IMR-90 (cell line): Measurements from ENCODE around the gene EMID1. TPM values are rescaled to one million over a fixed set of nuclear protein-coding genes. Genes with fewer than 3 reads are reported as not detected.

Experiments
- ATAC-seq: fragments of 200-7000 bp; cut with Tn5 transposase; 2 replicates; pipeline ENCODE4 v1.9.1; 2020; ENCODE audit warnings: low read depth, mild to moderate bottlenecking, moderate library complexity
- BruUV-seq: library from RNA; stranded (reverse); fragments of 400-500 nt; replicated peaks from 2 replicates; lab custom pipeline; 2021; lab: Mats Ljungman, UMichigan
- CTCF ChIA-PET: fragments of 300-600 bp; formaldehyde crosslinking; extraction: SDS; loops from one replicate; lab custom pipeline; 2021; ENCODE audit warnings: antibody characterized with exemption; lab: Yijun Ruan, JAX
- POLR2A ChIA-PET: fragments of 300-600 bp; sonication (Branson Sonifier 250); formaldehyde crosslinking; loops from one replicate; lab custom pipeline; 2022; ENCODE audit warnings: antibody characterized with exemption; ENCODE audit not compliant: unreplicated experiment; lab: Charles Lee
- DNase-seq: peaks from one replicate; pipeline ENCODE4 v3.0.0; 2013
- H2AFZ ChIP-seq: replicated peaks from 2 replicates; pipeline ENCODE3; 2013; ENCODE audit warnings: low read length, mild to moderate bottlenecking; ENCODE audit not compliant: poor library complexity
- H2AK5ac ChIP-seq: 2 replicates; pipeline ENCODE4 v1.6.1; 2013; ENCODE audit warnings: low read depth, low read length, inconsistent platforms
- H2AK9ac ChIP-seq: replicated peaks from 2 replicates; pipeline ENCODE3; 2013; ENCODE audit warnings: mild to moderate bottlenecking, low read depth, low read length, moderate library complexity; ENCODE audit not compliant: poor library complexity
- H2BK120ac ChIP-seq: 2 replicates; pipeline ENCODE4 v1.6.1; 2013; ENCODE audit warnings: low read depth, low read length, inconsistent platforms
- H2BK15ac ChIP-seq: 3 replicates; pipeline ENCODE4 v1.6.1; 2013; ENCODE audit warnings: low read depth, low read length, inconsistent platforms
- H2BK20ac ChIP-seq: 2 replicates; pipeline ENCODE4 v1.6.1; 2013; ENCODE audit warnings: low read depth, mild to moderate bottlenecking, inconsistent platforms, low read length, moderate library complexity
- H2BK5ac ChIP-seq: 2 replicates; pipeline ENCODE4 v1.6.1; 2013; ENCODE audit warnings: mild to moderate bottlenecking, low read depth, low read length, inconsistent platforms; ENCODE audit not compliant: poor library complexity, severe bottlenecking
- H3K14ac ChIP-seq: replicated peaks from 2 replicates; pipeline ENCODE4 v1.6.1; 2013; ENCODE audit warnings: low read depth, low read length, inconsistent platforms
- H3K18ac ChIP-seq: 2 replicates; pipeline ENCODE4 v1.6.1; 2013; ENCODE audit warnings: low read depth, low read length, control low read depth
- H3K23ac ChIP-seq: 2 replicates; pipeline ENCODE4 v1.6.1; 2013; ENCODE audit warnings: low read depth, low read length, inconsistent platforms
- H3K27ac ChIP-seq: 2 replicates; pipeline ENCODE4 v1.5.1; 2013; ENCODE audit warnings: mild to moderate bottlenecking, control low read depth, low read length; ENCODE audit not compliant: insufficient read depth
- H3K27me3 ChIP-seq: 2 replicates; pipeline ENCODE4 v1.6.1; 2013; ENCODE audit warnings: low read length; ENCODE audit not compliant: control insufficient read depth, insufficient read depth
- H3K36me3 ChIP-seq: 2 replicates; pipeline ENCODE4 v1.6.1; 2013; ENCODE audit warnings: low read length, mixed read lengths; ENCODE audit not compliant: control insufficient read depth, insufficient read depth
- H3K4ac ChIP-seq: 2 replicates; pipeline ENCODE4 v1.6.1; 2013; ENCODE audit warnings: low read depth, low read length, inconsistent platforms
- H3K4me1 ChIP-seq: 2 replicates; pipeline ENCODE4 v1.6.1; 2013; ENCODE audit warnings: low read length, mixed read lengths; ENCODE audit not compliant: control insufficient read depth, insufficient read depth
- H3K4me2 ChIP-seq: 2 replicates; pipeline ENCODE4 v1.6.1; 2013; ENCODE audit warnings: low read depth, mild to moderate bottlenecking, control low read depth, low read length, moderate library complexity
- H3K4me3 ChIP-seq: 2 replicates; pipeline ENCODE4 v1.5.1; 2013; ENCODE audit warnings: low read depth, mild to moderate bottlenecking, control low read depth, low read length, moderate library complexity; ENCODE audit not compliant: insufficient read depth
- H3K56ac ChIP-seq: 2 replicates; pipeline ENCODE4 v1.6.1; 2013; ENCODE audit warnings: low read length, inconsistent platforms; ENCODE audit not compliant: insufficient read depth; ENCODE audit errors: extremely low read depth
- H3K79me1 ChIP-seq, 2 experiments: 2 replicates each; pipeline ENCODE4 v1.6.1; 2013; ENCODE audit warnings: low read length in 2 of 2, inconsistent platforms in 1 of 2, low read depth in 1 of 2
- H3K9ac ChIP-seq: 2 replicates; pipeline ENCODE4 v1.6.1; 2013; ENCODE audit warnings: low read depth, low read length, control low read depth
- H3K9me1 ChIP-seq: 2 replicates; pipeline ENCODE4 v1.6.1; 2013; ENCODE audit warnings: low read length, inconsistent platforms; ENCODE audit not compliant: insufficient read depth
- H3K9me3 ChIP-seq: 2 replicates; pipeline ENCODE4 v1.6.1; 2013; ENCODE audit warnings: low read length; ENCODE audit not compliant: control insufficient read depth, insufficient read depth
- H4K20me1 ChIP-seq: 2 replicates; pipeline ENCODE4 v1.6.1; 2013; ENCODE audit warnings: low read length, inconsistent platforms; ENCODE audit not compliant: insufficient read depth
- H4K5ac ChIP-seq: 2 replicates; pipeline ENCODE4 v1.6.1; 2013; ENCODE audit warnings: mild to moderate bottlenecking, low read depth, low read length, control low read depth
- H4K8ac ChIP-seq, 2 experiments: 2 replicates each; pipeline ENCODE4 v1.6.1; 2013; ENCODE audit warnings: low read depth in 2 of 2, low read length in 2 of 2, control low read depth in 1 of 2, inconsistent platforms in 1 of 2
- H4K91ac ChIP-seq: 2 replicates; pipeline ENCODE4 v1.6.1; 2013; ENCODE audit warnings: low read depth, low read length, inconsistent platforms; ENCODE audit not compliant: insufficient read depth
- CHD1 ChIP-seq: IDR thresholded peaks from 2 replicates; pipeline ENCODE4 v1.6.1; 2012; ENCODE audit warnings: low read depth, low read length, improper control_type of control experiment
- FOS ChIP-seq: fragments of 150-350 bp; IDR thresholded peaks from 2 replicates; pipeline ENCODE4 v1.6.1; 2016; ENCODE audit warnings: low read depth, low read length
- NFE2L2 ChIP-seq: fragments of 150-350 bp; IDR thresholded peaks from 2 replicates; pipeline ENCODE4 v1.6.1; 2016; ENCODE audit warnings: low read depth, mild to moderate bottlenecking, low read length
- RAD21 ChIP-seq: IDR thresholded peaks from 2 replicates; pipeline ENCODE4 v1.6.1; 2012; ENCODE audit warnings: low read length, improper control_type of control experiment
- WGBS, 2 experiments: methylation state at CpG; one replicate each; pipeline versions ENCODE4 v1.1.5 to v1.1.7; 2013; ENCODE audit warnings: missing lambda C conversion rate in 2 of 2; ENCODE audit not compliant: insufficient read length in 1 of 2; ENCODE audit errors: extremely low coverage in 2 of 2; 5-methylcytosine and 5-hydroxymethylcytosine counted together
- dilution Hi-C: fragments of 300-500 bp; cut with HindIII; formaldehyde crosslinking; loops from one replicate; pipeline ENCODE4 v1.14.3; 2018; ENCODE audit warnings: low sequenced_read_pairs; ENCODE audit not compliant: unreplicated experiment
- in situ Hi-C: fragments of 300-500 bp; cut with MboI; formaldehyde crosslinking; loops from 3 replicates; pipeline ENCODE4 v1.14.3; 2019; ENCODE audit warnings: low sequenced_read_pairs, inconsistent platforms, mixed read lengths
- intact Hi-C: fragments of 100-400 bp; cut with micrococcal nuclease; formaldehyde crosslinking; loops from 2 replicates; pipeline ENCODE4 v1.10.0; 2022
- polyA plus RNA-seq, 3 experiments: library from polyadenylated mRNA; depleted of rRNA; stranded (reverse); fragments of >200 nt; gene quantifications; 2 replicates each; pipeline ENCODE4 v1.2.3, GENCODE V29; 2012; ENCODE audit warnings: low replicate concordance in 1 of 3
- total RNA-seq: library from RNA; depleted of rRNA; stranded (reverse); fragments of >200 nt; gene quantifications from 2 replicates; pipeline ENCODE4 v1.2.3, GENCODE V29; 2012

EMID1 gene
- total and polyA plus RNA-seq, 2 of the 4 experiments (the other 2 are of a cell fraction) = 0.54 to 1.3 TPM

GRCh38 chr22:29211066-29211465 lies 5.4 kb downstream of the EMID1 start:
- no peak overlapping the region for H2AK9ac ChIP-seq
- H2BK20ac ChIP-seq = no peak overlapping the region
- H3K9me1 ChIP-seq = no peaks in the 10 kb centered on the region
- no peak overlapping the region for H3K27ac ChIP-seq
- TF ChIP-seq FOS (no peak), NFE2L2 (no peak), RAD21 (no peak), CHD1 (no peak)
- no peak overlapping the region for H4K5ac ChIP-seq
- H3K4ac ChIP-seq = no peak overlapping the region
- no peak for ATAC-seq
- H3K4me2 ChIP-seq = no peak overlapping the region
- H3K79me1 ChIP-seq = no peaks in the 10 kb centered on the region
- H4K20me1 ChIP-seq = no peaks in the 10 kb centered on the region; the same call in 1 of the 2 replicates
- no peak overlapping the region for H3K9ac ChIP-seq
- H3K27me3 ChIP-seq = peaks cover 22% of the 10 kb centered on the region
- DNase-seq = no peak
- H2BK120ac ChIP-seq = no peak overlapping the region
- 77% methylated on average over 8 of the region's 11 CpGs; no CpG with 5 or more reads in 1 of the 2 experiments for WGBS, 2 experiments
- dilution Hi-C loops = no loop called here
- no peak overlapping the region for H2BK15ac ChIP-seq
- H3K36me3 ChIP-seq = no peaks in the 10 kb centered on the region
- H3K4me1 ChIP-seq = no peaks in the 10 kb centered on the region
- intact Hi-C loops = no loop called here
- CTCF ChIA-PET = no interaction called here
- no peak overlapping the region for H3K4me3 ChIP-seq
- no peak overlapping the region for H2AK5ac ChIP-seq
- H3K23ac ChIP-seq = no peak overlapping the region
- no peaks in the 10 kb centered on the region for H3K9me3 ChIP-seq
- H3K18ac ChIP-seq = no peak overlapping the region
- no peak overlapping the region for H2BK5ac ChIP-seq
- POLR2A ChIA-PET = no interaction called here
- no peak overlapping the region for H3K56ac ChIP-seq
- in situ Hi-C loops = no loop called here
- H2AFZ ChIP-seq = no peak overlapping the region
- no peak overlapping the region for H4K91ac ChIP-seq
- H3K14ac ChIP-seq = no peak overlapping the region
- H4K8ac ChIP-seq = no peak overlapping the region
- no TSS peak for BruUV-seq
